Liver (tissue), 9 donors: Measurements from ENCODE around the gene NLRP13. TPM values are rescaled to one million over a fixed set of nuclear protein-coding genes. Genes with fewer than 3 reads are reported as not detected.

Experiments used
- DNase-seq: peaks from one replicate; pipeline ENCODE4 v3.0.0-alpha.2; 2017; ENCODE audit warnings: low spot score
- H3K27ac ChIP-seq, 2 donors: one replicate each; pipeline ENCODE4 v1.7.0; 2013; ENCODE audit warnings: inconsistent platforms in 2 of 2, low read length in 2 of 2, control low read depth in 1 of 2, low read depth in 1 of 2, mild to moderate bottlenecking in 1 of 2
- H3K27me3 ChIP-seq, 4 donors: one replicate each; pipeline versions ENCODE4 v1.6.1 to v1.7.0; 2013; ENCODE audit warnings: low read length in 3 of 4, inconsistent platforms in 1 of 4, mild to moderate bottlenecking in 1 of 4, moderate library complexity in 1 of 4; ENCODE audit not compliant: control insufficient read depth in 4 of 4, insufficient read depth in 4 of 4
- H3K36me3 ChIP-seq, 4 donors: one replicate each; pipeline versions ENCODE4 v1.6.1 to v1.7.0; 2013; ENCODE audit warnings: low read length in 3 of 4, mild to moderate bottlenecking in 3 of 4, low read depth in 1 of 4, moderate library complexity in 1 of 4; ENCODE audit not compliant: control insufficient read depth in 4 of 4, insufficient read depth in 3 of 4
- H3K4me1 ChIP-seq, 4 donors: one replicate each; pipeline versions ENCODE4 v1.6.1 to v1.7.0; 2013; ENCODE audit warnings: low read length in 3 of 4, mild to moderate bottlenecking in 3 of 4, moderate library complexity in 1 of 4; ENCODE audit not compliant: control insufficient read depth in 4 of 4, insufficient read depth in 4 of 4
- H3K4me3 ChIP-seq, 3 donors: one replicate each; pipeline versions ENCODE4 v1.6.1 to v1.7.0; 2013; ENCODE audit warnings: low read length in 3 of 3, control low read depth in 1 of 3, low read depth in 1 of 3, mild to moderate bottlenecking in 1 of 3
- H3K9ac ChIP-seq, 2 donors: one replicate each; pipeline ENCODE4 v1.7.0; 2013; ENCODE audit warnings: low read length in 2 of 2, mild to moderate bottlenecking in 2 of 2, moderate library complexity in 2 of 2, control low read depth in 1 of 2, low read depth in 1 of 2
- H3K9me3 ChIP-seq, 4 donors: one replicate each; pipeline versions ENCODE4 v1.6.1 to v1.7.0; 2013; ENCODE audit warnings: low read length in 3 of 4; ENCODE audit not compliant: control insufficient read depth in 4 of 4
- HNF4G ChIP-seq: IDR thresholded peaks from 2 replicates; pipeline ENCODE4 v1.6.1; 2016; ENCODE audit warnings: antibody characterized with exemption
- JUND ChIP-seq, 2 donors: IDR thresholded peaks; 2 replicates each; pipeline ENCODE4 v1.6.1; 2016; ENCODE audit warnings: antibody characterized with exemption in 2 of 2
- MAX ChIP-seq: IDR thresholded peaks from 2 replicates; pipeline ENCODE4 v1.6.1; 2016; ENCODE audit warnings: antibody characterized with exemption
- YY1 ChIP-seq: IDR thresholded peaks from 2 replicates; pipeline ENCODE4 v1.6.1; 2016; ENCODE audit warnings: antibody characterized with exemption, mild to moderate bottlenecking
- WGBS: extraction: QIAGEN DNeasy Blood & Tissue Kit; methylation state at CpG from one replicate; pipeline ENCODE4 v1.1.7; 2013; 5-methylcytosine and 5-hydroxymethylcytosine counted together
- polyA plus RNA-seq, 2 donors: library from polyadenylated mRNA; stranded (reverse) in 1 of 2; unstranded in 1 of 2; fragments of 200-250 nt in 1 of 2; fragments of >200 nt in 1 of 2; fragmentation: Nextera tagmentation in 1 of 2; extraction: Ambion mirVana in 1 of 2; gene quantifications; one replicate each; pipeline versions ENCODE4 v1.2.1 to v1.2.3, GENCODE V29; 2013 to 2015
- total RNA-seq, 2 donors: library from RNA; depleted of rRNA; stranded (reverse); fragments of >200 nt; gene quantifications; one replicate each; pipeline ENCODE4 v1.2.3, GENCODE V29; 2014
- TF ChIP-seq, protein P1 (sequence below): IDR thresholded peaks from 2 replicates; pipeline ENCODE4 v1.6.1; 2016; ENCODE audit warnings: antibody characterized with exemption, mild to moderate bottlenecking
- TF ChIP-seq, protein P2 (sequence below): fragments of 150-350 bp; IDR thresholded peaks from 2 replicates; pipeline ENCODE4 v1.5.1; 2017; ENCODE audit warnings: improper control_type of control experiment, low read depth, low read length; ENCODE audit not compliant: missing input control
- donor health status: healthy.
- donor health status: healthy.
- donor health status: healthy.
- donor health status: healthy.
- donor health status: healthy.

NLRP13 gene
- not detected for total RNA-seq
- not detected for polyA plus RNA-seq

DNA sequence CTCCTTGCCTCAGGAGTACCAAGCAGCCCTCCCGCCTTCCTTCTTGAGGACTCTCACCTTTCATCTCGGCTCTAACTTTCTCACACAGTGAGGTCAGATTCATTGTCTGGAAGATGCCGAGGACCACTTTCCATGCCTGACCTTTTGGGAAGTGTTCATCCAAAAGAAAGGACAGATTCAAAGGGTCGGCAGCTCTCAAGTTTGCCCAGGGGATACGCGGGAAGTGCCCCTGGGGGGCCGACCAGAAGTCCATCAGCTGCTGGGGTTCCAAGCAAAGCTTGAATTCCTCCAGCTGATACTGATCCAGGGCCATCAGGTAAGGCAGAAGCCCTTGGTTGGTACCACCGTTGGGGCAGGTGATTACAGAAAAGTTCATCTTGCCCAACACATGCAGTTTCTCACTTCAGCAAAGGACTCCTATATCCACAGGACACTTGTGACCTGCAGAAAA, at the start of gene NLRP13:
NLRP13 (minus strand) TSS at position 401 of the 451 bp plus-strand sequence; CDS start at position 376, 25 bp downstream.
- WGBS = 83% methylated on average over 8 of the region's 8 CpGs
- TF ChIP-seq MAX (no peak), JUND (IDR thresholded peaks at IDR 0.05) (no peak)
- TF ChIP-seq, protein P1, sequence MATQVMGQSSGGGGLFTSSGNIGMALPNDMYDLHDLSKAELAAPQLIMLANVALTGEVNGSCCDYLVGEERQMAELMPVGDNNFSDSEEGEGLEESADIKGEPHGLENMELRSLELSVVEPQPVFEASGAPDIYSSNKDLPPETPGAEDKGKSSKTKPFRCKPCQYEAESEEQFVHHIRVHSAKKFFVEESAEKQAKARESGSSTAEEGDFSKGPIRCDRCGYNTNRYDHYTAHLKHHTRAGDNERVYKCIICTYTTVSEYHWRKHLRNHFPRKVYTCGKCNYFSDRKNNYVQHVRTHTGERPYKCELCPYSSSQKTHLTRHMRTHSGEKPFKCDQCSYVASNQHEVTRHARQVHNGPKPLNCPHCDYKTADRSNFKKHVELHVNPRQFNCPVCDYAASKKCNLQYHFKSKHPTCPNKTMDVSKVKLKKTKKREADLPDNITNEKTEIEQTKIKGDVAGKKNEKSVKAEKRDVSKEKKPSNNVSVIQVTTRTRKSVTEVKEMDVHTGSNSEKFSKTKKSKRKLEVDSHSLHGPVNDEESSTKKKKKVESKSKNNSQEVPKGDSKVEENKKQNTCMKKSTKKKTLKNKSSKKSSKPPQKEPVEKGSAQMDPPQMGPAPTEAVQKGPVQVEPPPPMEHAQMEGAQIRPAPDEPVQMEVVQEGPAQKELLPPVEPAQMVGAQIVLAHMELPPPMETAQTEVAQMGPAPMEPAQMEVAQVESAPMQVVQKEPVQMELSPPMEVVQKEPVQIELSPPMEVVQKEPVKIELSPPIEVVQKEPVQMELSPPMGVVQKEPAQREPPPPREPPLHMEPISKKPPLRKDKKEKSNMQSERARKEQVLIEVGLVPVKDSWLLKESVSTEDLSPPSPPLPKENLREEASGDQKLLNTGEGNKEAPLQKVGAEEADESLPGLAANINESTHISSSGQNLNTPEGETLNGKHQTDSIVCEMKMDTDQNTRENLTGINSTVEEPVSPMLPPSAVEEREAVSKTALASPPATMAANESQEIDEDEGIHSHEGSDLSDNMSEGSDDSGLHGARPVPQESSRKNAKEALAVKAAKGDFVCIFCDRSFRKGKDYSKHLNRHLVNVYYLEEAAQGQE = no peak

DNA sequence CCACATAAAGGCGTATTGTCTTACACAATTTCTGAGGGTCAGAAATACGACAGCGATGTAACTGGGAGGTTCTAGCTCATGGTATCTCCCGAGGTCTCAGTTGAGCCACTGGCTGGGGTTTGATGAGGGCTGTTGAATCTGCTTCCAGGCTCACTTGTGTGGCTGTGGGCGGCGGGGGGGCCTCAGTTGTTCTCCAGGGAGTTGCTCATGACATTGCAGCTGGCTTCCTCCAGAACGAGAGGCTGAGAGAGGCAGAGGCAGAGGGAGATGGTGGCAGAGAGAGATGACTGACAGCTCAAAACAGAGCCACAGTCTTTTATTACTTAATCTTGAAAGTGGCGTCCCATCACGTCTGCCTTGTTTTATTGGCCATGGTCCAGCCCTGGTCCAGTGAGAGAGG, 48.3 kb upstream of the NLRP13 start:
- Histone ChIP-seq H3K9ac (no peak overlapping the region), H3K4me1 (no peaks in the 10 kb centered on the region), H3K27ac (no peak overlapping the region), H3K9me3 (peaks cover 0 to 5% (median 2%) of the 10 kb centered on the region in 4 donors), H3K36me3 (no peaks in the 10 kb centered on the region), H3K27me3 (peaks cover 0 to 4% (median 0%) of the 10 kb centered on the region in 4 donors), H3K4me3 (no peak overlapping the region)
- DNase-seq = no peak
- no peak for TF ChIP-seq HNF4G
- 65% methylated on average over 9 of the region's 9 CpGs for WGBS

More for the DNA sequence above, at the start of gene NLRP13:
- H3K27me3 ChIP-seq = no peaks in the 10 kb centered on the region
- H3K4me1 ChIP-seq = no peaks in the 10 kb centered on the region
- H3K4me3 ChIP-seq = no peak within 1 kb of the TSS
- no peak within 1 kb of the TSS for H3K27ac ChIP-seq
- DNase-seq = no peak
- no peak within 1 kb of the TSS for H3K9ac ChIP-seq
- peaks cover 2 to 4% (median 3%) of the 10 kb centered on the region in 4 donors for H3K9me3 ChIP-seq
- H3K36me3 ChIP-seq = no peaks in the 10 kb centered on the region

DNA sequence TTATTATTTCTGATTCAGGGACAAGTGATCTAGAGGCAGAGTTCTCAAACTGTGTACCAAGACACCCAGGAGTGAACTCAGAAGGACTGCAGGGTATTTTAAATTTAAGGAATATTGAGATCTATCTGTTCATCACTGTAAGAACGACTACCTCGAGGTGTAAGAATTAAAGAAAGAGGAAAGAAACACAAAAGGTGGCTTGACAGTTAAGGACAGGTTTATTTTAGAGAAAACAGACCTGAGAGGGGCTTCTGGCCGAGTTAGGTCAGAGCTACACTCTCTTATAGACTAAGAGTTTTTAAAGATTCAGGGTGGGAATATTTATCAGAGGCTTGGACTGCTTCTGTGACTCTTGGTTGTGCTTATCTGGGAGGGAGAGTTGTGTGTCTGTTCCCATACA, 41.8 kb upstream of the NLRP13 start:
- TF ChIP-seq YY1 = no peak
- TF ChIP-seq MAX = no peak
- TF ChIP-seq, protein P2, sequence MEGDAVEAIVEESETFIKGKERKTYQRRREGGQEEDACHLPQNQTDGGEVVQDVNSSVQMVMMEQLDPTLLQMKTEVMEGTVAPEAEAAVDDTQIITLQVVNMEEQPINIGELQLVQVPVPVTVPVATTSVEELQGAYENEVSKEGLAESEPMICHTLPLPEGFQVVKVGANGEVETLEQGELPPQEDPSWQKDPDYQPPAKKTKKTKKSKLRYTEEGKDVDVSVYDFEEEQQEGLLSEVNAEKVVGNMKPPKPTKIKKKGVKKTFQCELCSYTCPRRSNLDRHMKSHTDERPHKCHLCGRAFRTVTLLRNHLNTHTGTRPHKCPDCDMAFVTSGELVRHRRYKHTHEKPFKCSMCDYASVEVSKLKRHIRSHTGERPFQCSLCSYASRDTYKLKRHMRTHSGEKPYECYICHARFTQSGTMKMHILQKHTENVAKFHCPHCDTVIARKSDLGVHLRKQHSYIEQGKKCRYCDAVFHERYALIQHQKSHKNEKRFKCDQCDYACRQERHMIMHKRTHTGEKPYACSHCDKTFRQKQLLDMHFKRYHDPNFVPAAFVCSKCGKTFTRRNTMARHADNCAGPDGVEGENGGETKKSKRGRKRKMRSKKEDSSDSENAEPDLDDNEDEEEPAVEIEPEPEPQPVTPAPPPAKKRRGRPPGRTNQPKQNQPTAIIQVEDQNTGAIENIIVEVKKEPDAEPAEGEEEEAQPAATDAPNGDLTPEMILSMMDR = no peak

More for the DNA sequence above, 41.8 kb upstream of the NLRP13 start:
- 33% methylated on average over 3 of the region's 3 CpGs for WGBS
- Histone ChIP-seq H3K4me3 (no peak overlapping the region), H3K36me3 (no peaks in the 10 kb centered on the region), H3K9ac (no peak overlapping the region), H3K4me1 (no peaks in the 10 kb centered on the region), H3K27ac (no peak overlapping the region), H3K27me3 (no peaks in the 10 kb centered on the region), H3K9me3 (peaks cover 1 to 9% (median 3%) of the 10 kb centered on the region in 4 donors)
- no peak for DNase-seq
